Hepatocyte (in vitro differentiated cells): Measurements from ENCODE around the gene ZNF407.

ENCODE experiments used
- EZH2 ChIP-seq: fragments of 200-600 bp; sonication (generic); IDR thresholded peaks from 2 replicates; pipeline ENCODE4 v1.6.1; 2016; ENCODE audit warnings: antibody characterized with exemption, mild to moderate bottlenecking, borderline replicate concordance
- EZH2phosphoT487 ChIP-seq: fragments of 200-600 bp; sonication (generic); IDR thresholded peaks from one replicate; pipeline ENCODE4 v1.6.1; 2018; ENCODE audit warnings: antibody characterized with exemption, mild to moderate bottlenecking, low read depth, moderate library complexity; ENCODE audit not compliant: unreplicated experiment, severe bottlenecking

DNA sequence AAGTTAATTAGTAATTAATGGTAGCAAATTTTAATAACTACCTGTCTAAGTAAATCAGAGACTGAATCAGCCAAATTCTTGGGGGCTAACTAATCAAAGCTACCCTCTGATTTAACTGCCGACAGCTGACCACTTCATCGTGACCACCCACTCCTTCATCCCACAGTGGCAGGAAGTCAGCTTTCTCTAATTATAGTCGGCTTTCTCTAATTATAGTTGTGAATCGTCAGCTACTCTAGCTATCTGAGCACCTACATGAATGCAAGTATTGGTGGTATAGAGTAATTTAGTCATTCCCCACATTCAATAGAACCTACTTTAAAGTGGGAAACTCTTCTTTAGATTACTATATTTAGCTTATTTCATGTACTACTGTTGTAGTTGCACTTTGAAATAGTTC, 425.8 kb downstream of the ZNF407 start:
- no peak for TF ChIP-seq EZH2
- TF ChIP-seq EZH2phosphoT487, result no peak
